Mammary epithelial cell (primary cell): ENCODE data around the gene IDH3G.

Source experiments
- CTCF ChIP-seq, 2 donors: IDR thresholded peaks in 1 of 2; conservative IDR thresholded peaks in 1 of 2; 2 replicates each; pipeline ENCODE4 v1.5.1; 2011 to 2012; ENCODE audit warnings: inconsistent platforms in 2 of 2, low read length in 2 of 2, mild to moderate bottlenecking in 2 of 2, control low read depth in 1 of 2, low read depth in 1 of 2; ENCODE audit not compliant: insufficient read depth in 1 of 2; ENCODE audit errors: extremely low read depth in 1 of 2
- EZH2 ChIP-seq: IDR thresholded peaks from 2 replicates; pipeline ENCODE4 v1.6.1; 2012; ENCODE audit warnings: low read length, inconsistent platforms, borderline replicate concordance

DNA sequence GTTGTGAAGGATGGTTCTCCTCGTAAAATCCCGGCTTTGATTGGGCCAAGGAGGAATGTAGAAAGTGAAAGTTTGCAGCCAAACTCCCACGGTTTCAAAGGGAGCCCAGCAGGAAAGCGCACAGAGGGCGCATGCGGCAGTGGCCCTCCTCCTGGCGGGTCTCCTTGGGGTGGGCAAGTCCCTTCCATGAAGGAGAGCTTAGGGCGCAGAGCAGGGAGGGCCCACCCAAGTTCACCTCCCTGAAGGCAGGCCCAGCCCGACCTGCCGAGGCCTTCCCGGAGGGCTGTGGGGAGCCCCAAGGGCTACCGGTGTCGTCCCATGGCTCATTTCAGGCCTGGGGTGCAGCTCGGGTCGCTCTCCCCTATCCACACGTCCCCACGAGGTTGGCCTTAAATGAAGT lies 34.1 kb upstream of the IDH3G start:
- TF ChIP-seq CTCF (conservative IDR thresholded peaks at IDR 0.05 in 1 of 2, IDR thresholded peaks at IDR 0.05 in 1 of 2; ENCODE audit: extremely low read depth in 1 of 2, insufficient read depth in 1 of 2, low read depth in 1 of 2, low read length in 2 of 2) (no peak), EZH2 (no peak)
